ENCODE data around the gene ZNF408. TPM values are rescaled to one million over a fixed set of nuclear protein-coding genes. Genes with fewer than 3 reads are reported as not detected.

ZNF408 gene
- total RNA-seq, 1 experiment from 2014 or later = 14.4 TPM

DNA sequence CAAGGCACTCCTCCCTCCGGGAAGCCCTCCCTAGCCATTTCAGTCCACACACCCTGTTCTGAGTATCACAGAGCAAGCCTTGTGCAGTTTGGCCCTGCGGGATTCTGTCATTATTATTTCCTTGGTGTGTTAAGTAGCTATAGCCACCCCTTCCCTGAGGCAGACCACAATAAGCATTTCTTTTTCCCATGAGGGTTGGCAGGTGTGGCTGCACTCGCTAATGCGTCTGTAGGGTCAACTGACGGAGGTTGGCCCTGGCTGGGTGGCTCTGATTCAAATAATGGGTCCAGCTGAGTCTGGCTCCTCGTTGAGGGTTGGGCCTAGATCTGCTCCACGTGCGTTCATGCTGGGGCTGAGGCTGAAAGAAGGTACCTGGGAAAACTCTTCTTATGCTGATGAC lies 23.3 kb downstream of the ZNF408 start:
- no peaks in the 10 kb centered on the region for H3K27me3 ChIP-seq (ENCODE audit: insufficient read depth, low read length)
- H3K4me1 ChIP-seq (ENCODE audit: control insufficient read depth in 1 of 2, insufficient read depth in 2 of 2, low read length in 2 of 2) = no peaks in the 10 kb centered on the region
- TF ChIP-seq REST (IDR thresholded peaks at IDR 0.05; ENCODE audit: low read depth) (no peak), POLR2AphosphoS5 (IDR thresholded peaks at IDR 0.05; ENCODE audit: low read depth, low read length) (no peak), SP1 (IDR thresholded peaks at IDR 0.05; ENCODE audit: low read depth) (no peak), ELF1 (IDR thresholded peaks at IDR 0.05; ENCODE audit: borderline replicate concordance, low read depth) (no peak), FOSL1 (IDR thresholded peaks at IDR 0.05; ENCODE audit: low read depth) (no peak), CEBPB (IDR thresholded peaks at IDR 0.05; ENCODE audit: low read depth) (no peak), POLR2A (IDR thresholded peaks at IDR 0.05; ENCODE audit: borderline replicate concordance, extremely low read depth, insufficient read depth, insufficient read length) (no peak), EZH2phosphoT487 (IDR thresholded peaks at IDR 0.05; ENCODE audit: borderline replicate concordance) (no peak)
- TF ChIP-seq, protein P1, sequence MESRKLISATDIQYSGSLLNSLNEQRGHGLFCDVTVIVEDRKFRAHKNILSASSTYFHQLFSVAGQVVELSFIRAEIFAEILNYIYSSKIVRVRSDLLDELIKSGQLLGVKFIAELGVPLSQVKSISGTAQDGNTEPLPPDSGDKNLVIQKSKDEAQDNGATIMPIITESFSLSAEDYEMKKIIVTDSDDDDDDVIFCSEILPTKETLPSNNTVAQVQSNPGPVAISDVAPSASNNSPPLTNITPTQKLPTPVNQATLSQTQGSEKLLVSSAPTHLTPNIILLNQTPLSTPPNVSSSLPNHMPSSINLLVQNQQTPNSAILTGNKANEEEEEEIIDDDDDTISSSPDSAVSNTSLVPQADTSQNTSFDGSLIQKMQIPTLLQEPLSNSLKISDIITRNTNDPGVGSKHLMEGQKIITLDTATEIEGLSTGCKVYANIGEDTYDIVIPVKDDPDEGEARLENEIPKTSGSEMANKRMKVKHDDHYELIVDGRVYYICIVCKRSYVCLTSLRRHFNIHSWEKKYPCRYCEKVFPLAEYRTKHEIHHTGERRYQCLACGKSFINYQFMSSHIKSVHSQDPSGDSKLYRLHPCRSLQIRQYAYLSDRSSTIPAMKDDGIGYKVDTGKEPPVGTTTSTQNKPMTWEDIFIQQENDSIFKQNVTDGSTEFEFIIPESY (IDR thresholded peaks at IDR 0.05; ENCODE audit: extremely low read depth, insufficient replicate concordance, low read length) = no peak
- H3K9me2 ChIP-seq (ENCODE audit: insufficient read depth) = no peaks in the 10 kb centered on the region
- no peak overlapping the region for H3K27ac ChIP-seq (ENCODE audit: low read depth, low read length)
- ChIA-PET RAD21 (ENCODE audit: low non-redundant PET in 1 of 2, low total read pairs in 2 of 2, uncharacterized antibody in 2 of 2, unreplicated experiment in 2 of 2) (no interaction called here), POLR2A (no interaction called here), CTCF (no interaction called here)
- H3K4me2 ChIP-seq (ENCODE audit: low read length) = no peak overlapping the region
- no peak overlapping the region for H3K9ac ChIP-seq (ENCODE audit: low read length)
- BruUV-seq (replicated peaks) = no TSS peak
- intact Hi-C loops (cut with micrococcal nuclease) = no loop called here
- H3K79me2 ChIP-seq (ENCODE audit: insufficient read depth, low read length) = no peaks in the 10 kb centered on the region
- no peak for ATAC-seq
- no peaks in the 10 kb centered on the region for H3K9me3 ChIP-seq (ENCODE audit: control insufficient read depth in 1 of 2, insufficient read depth in 1 of 2, low read depth in 1 of 2, low read length in 2 of 2)
- no peak overlapping the region for H2AFZ ChIP-seq (ENCODE audit: low read depth, low read length, poor library complexity, severe bottlenecking)
- no peaks in the 10 kb centered on the region for H3K36me3 ChIP-seq (ENCODE audit: control insufficient read depth in 1 of 2, insufficient read depth in 2 of 2, low read length in 2 of 2)
- no peak overlapping the region for H3K4me3 ChIP-seq (replicated peaks in 1 of 2; ENCODE audit: low read depth in 1 of 2, low read length in 2 of 2)
- no peak for DNase-seq (ENCODE audit: low read depth, low spot score)
- no peaks in the 10 kb centered on the region for H4K20me1 ChIP-seq (ENCODE audit: insufficient read depth)

Data from HCT116 (cell line).